Measurements from ENCODE around the gene CKMT1A.
"Not testable (repeated sequence)": the region's sequence is repeated elsewhere in the genome, so short reads cannot be mapped to it uniquely, and the experiment has no call there.

The CKMT1A gene

DNA sequence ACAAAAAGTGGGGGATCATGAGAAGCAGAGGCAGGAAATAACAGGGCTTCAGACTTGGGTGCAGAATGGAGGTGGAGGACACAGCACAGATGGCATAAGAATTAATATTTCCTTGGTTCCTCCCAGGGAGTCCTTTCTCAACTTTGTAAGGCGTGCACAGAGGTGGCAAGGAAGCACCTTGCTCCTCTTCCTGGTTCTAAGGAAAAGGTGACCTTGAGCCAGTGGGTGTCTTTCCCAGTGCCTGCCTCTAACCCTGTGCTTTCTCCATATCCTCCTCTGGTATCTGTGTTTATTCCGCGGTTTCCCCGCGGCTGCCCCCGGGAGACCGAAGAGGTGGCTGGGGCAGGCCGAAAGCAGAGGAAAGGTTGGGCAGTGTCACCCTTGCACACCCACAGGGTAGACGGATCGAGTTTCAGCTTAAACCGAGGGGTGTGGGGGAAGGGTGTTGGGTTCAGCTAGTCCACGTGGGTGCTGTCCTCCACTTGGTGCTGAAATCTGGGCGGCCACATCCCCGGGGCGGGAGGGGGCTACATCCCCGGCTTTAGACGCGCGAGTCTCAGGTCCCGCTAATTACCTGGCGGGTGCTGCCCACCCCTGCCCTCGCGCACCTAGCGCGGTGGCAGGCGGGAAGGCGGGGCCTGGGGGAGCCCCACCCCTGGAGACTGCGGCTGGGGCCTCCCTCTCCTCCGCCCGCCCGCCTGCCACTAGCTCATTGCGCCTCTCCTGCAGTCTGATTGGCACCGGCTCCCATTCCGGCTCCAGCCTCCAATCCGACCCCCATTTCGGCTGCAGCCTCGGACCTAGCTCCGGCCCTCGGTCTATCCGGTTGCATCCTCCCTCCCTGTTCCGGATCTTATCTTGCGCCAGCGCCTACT lies at the start of gene CKMT1A:
Gene CKMT1A (plus strand): TSS at position 712 of the 875 bp plus-strand sequence. CDS start 192 bp downstream, outside the sequence.
- not testable (repeated sequence) for DNase-seq

DNA sequence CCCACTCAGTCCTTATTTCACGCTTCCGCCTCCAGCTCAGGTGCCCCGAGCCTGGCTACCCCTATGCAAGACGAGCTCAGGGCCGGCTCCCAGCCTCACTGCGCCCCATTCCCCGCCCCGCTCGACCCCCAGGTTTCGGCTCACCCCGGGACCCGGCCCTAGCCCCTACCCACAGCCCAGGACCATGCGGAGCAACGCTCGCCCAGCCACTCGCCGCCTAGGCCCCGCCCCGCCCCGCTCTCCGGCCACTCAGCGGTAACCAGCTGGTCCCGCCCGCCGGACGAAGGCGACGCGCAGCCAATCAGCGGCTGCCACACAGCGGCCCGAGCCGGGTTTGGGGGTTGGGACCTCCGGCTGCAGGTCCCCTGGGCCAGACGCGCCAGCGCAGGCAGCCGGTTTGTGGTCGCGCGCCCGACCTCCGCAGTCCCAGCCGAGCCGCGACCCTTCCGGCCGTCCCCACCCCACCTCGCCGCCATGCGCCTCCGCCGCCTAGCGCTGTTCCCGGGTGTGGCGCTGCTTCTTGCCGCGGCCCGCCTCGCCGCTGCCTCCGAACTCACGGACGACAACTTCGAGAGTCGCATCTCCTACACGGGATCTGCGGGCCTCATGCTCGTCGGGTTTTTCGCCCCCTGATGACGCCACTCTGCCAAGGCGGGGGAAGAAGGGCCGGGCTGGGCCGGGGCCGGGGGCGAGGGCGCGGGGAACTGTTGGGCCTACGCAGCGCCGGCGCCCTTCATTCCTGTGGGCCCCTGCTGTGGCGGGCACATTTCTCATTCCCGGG lies 44.8 kb upstream of the CKMT1A start, which contains the start of gene CATSPER2:
Gene CATSPER2 (minus strand): TSS at position 196 of the 781 bp plus-strand sequence. CDS start 783 bp downstream, outside the sequence.
- no peak for DNase-seq

DNA sequence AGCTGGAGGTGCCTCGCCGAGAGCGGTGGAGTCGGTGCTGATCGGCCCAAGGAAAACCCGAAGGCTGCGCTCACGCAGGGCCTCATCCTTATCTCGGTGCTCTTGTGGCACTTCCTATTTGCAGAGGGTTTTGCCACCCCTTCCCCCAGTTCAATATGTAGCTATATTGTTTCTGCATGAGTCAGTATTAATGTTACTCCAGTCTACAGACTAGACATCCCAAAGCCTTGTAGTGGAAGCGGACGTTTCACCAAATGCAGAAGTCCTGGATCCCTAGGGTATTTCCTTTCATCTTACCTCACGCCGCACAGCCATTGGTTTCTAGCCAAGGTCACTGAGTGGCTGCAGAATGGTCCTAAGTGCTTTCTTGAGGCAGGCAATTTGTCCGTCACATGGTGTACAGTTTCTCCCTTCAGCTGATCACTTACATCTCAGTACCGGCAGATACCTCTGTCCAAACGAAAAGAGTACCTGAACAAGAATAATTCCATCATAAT lies 44.2 kb upstream of the CKMT1A start:
- DNase-seq = not testable (repeated sequence)

DNA sequence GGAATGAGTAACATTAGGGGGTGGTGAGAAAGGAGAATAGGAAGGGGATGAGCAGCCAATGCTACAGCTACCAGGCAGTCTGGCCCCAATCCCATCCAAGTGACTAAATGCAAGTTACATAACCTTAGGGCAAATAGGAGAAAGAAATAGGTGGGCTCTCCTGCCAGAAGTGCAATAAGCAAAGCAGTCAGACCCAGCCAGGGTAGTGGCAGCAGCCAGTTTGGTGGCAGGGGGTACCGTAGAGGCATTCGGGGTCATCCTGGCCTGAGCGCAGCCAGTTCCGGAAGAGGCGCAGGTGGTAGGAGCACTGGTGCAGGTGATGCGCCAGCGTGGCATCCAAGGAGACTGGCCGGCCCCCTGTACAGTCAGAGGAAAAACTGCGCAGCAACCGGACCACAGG lies 33.9 kb upstream of the CKMT1A start:
- DNase-seq = not testable (repeated sequence)

DNA sequence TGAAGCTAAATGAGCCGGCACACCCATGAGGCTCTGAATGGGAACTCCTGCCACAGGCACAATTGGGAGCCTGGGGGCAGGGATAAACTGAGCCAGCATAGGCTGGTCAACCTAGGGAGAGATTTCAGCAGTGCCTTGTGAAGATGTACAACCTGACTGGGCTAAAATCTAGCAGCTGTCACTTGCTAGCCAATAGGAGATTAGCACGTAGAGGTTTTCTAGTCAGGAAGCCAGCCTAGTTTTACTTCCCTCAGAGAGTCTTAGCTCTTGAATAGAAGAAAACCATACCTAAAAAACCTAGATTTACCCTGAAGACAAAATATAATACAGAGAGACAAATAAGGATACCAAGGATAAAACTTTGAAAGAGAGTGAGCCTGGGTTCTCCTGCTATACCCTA lies 31.4 kb upstream of the CKMT1A start:
- not testable (repeated sequence) for DNase-seq

DNA sequence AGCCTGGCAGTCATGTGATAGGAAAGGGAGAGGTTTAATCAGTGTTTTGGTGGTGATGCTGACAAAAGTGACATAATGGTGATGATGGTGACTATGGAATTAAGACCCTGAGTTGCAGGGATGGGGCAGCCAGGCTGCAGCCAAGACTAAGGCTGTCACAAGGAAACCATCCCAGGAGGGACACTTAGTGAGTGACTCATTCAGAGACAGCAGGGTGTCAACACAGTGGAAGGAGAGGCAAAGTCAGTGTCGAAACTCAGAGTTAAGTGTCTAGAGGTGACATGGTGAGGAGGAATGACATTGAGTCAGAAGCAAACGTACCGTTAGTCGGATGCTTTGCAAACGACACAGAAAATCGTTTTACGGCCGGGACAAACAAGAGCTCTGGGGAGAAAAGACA lies 30.3 kb upstream of the CKMT1A start:
- not testable (repeated sequence) for DNase-seq

DNA sequence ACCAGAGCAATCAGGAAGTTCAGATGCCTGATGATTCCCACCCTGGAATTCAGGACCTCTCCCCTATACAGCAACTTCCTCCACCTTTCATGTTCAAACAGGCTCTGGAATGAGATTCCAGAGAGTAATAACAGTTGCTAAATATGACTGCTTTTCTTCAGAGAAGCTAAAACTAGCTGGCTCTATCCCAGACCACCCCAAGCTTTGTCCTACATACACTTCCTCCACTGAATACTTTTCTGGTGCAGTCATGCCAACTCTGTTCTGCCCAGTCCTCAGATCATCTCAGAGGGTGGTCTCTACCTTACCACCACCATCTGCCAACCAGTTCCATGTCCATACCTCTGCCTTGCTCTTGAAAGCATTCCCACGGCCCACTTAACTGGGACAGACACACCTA lies 27.5 kb upstream of the CKMT1A start:
- DNase-seq = not testable (repeated sequence)

DNA sequence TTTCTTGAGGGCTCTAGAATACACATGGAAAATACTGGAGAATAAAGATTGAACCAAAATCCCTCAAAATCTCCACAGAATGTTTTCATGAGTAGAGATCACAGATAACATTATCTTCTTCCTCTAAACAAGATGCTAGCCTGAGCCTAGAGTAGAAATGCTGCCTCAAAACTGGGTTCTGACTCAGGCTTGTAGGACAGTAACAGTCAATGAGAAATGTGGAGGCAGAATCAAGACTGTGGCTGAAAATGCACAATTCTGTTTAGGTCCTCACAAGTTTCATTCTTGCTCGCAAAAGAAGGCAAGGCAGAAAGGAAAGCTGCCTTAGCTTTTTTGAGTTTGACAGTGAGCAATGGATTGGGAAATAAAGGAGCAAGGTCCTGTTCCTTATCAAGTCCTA lies 19.5 kb upstream of the CKMT1A start:
- DNase-seq = not testable (repeated sequence)

DNA sequence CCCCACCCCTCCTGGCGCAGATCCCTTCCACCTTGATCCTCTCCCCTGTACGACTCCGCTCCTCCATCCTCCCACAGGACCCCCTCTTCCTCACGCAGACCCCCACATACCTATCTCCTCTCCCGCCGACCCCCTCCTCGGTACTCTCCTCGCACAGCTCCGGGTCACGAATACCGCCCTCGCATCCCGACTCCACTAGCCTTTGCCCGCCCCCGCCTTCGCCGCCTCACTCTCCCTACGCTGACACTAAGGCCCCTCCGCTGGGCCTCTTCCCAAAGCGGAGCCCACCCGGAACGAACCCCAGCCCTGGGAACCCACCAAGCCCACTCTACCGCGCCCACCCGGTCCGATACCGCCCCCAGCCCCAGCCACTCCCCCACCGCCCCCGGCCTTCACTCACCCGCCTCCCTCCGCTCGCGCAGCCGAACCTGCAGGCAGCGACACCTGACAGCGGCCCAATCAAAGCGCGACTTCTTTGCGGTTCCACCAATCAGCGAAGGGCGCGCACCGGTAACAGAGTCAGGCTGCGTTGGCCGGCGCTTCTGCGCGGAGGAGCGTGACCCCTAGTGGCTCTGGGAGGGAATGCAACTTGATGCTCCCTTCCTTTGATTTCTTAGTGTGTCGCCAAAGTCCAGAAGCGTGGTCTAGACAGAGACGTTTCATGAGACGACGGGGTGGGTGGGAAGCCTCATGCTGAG lies 3.9 kb upstream of the CKMT1A start:
- DNase-seq = not testable (repeated sequence)

DNA sequence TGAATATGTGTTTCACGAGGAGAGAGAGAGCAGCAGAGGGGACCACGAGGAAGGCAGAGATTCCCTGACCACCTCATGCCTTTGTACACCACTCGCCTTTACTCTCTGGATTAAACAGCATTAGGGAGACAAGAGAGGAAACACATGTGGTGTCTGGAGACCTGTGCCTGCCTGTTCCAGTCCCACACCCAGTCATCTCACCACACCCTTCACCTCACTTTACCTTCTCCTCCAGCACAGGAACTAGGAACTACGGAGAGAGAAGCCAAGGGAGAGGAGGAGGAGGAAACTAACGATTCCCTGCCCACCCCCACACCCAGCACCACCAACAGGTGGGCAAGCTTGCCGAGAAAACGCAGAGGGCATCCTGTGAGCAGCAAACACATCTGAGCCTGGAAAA lies 980 bp upstream of the CKMT1A start:
- not testable (repeated sequence) for DNase-seq

DNA sequence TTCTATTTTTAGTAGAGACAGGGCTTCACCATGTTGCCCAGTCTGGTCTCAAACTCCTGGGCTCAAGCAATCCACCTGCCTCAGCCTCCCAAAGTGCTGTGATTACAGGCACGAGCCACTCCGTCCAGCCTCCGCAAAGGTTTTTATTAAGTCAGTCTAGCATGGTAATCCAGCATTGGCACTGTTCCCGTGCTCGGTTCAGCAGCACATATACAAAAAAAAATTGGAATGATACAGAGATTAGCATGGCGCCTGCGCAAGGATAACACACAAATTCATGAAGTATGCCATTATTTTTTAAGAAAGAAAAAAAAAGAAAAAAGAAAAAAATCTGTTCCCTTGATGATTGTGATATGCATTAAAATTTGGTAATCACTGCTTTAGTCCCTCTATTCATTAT lies 8.5 kb downstream of the CKMT1A start:
- no peak for DNase-seq

DNA sequence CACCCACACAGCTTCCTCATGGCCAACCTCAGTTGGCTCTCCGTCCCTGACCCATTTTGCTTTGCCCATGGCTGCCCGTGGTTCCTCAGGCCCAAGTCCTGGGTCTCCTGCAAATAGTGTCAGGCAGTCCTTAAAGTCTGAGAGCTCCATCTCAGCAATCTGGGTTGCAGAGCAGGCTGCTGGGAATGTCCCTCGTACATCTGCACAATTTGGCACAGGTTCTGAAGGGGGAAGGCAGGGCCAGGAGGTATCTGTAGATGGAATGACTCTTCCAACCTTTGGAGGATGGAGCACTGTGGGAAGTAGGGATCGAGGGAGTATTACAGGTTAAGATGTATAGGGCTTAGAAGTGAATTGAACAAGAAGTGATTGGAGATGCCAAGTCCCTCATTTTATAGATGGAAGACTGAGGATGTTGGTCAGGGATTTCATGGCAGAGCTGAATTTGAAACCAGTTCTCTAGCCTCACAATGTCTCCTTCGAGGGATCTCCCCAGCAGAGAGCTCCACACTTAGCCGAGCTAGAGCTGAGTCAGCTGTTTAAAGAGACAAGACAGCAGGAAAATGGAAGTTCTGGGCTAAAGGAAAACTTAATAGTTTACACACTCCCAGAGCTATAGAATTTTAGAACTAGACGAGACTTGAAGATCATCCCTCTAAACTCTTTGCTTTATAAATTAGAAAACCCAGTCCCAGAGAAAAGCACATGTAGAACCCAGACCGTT lies 9.2 kb downstream of the CKMT1A start:
- no peak for DNase-seq

DNA sequence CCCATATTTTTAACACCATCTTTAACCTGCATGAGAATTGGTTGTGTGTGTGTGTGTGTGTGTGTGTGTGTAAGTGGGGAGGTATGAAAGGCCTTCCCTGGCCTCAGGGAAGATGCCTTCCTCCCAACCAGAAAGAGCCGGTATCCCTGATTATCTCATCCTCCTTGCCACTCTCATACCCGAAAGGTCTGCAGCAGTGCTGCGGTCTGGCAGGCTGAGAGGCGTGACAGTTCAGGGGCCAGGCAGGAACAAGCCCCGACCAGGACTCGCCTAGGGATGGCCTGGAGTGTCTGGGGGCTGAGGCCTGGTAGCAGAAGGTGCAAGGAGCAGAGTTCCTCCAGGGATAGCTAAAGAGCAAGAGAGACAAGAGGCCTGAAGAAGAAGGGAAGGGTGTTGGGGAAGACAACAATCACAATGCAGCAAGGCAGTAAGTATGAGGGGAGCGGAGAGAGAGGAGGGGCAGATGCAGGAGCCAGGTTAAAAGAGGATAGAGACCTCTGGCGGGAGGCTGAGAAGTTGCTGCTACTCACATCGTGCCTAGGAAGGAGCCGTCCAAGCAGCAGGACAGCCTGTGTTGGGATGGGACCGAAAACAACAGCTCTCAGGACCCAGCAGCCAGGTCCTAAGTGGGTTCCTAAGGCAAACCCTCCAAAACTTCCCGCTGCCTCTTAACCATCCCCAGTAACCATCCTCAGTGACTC lies 16.9 kb downstream of the CKMT1A start:
- DNase-seq = not testable (repeated sequence)

DNA sequence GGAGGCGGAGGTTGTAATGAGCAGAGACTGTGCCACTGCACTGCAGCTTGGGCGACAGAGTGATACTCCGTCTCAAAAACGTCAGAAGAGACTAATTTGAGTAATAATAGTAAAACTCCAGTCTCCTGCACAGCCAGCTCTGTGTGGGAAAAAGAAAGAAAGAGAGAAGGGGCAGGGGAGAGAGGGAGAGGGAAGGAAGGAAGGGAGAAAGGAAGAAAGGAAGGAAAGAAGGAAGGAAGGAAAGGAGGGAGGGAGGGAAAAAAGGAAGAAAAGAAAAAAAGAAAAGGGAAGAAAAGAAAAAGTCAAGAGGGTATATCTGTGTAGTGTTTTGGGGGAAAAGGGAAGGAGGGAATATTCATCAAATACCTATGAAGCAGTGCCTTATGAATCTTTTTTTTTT lies 29.5 kb downstream of the CKMT1A start:
- no peak for DNase-seq

DNA sequence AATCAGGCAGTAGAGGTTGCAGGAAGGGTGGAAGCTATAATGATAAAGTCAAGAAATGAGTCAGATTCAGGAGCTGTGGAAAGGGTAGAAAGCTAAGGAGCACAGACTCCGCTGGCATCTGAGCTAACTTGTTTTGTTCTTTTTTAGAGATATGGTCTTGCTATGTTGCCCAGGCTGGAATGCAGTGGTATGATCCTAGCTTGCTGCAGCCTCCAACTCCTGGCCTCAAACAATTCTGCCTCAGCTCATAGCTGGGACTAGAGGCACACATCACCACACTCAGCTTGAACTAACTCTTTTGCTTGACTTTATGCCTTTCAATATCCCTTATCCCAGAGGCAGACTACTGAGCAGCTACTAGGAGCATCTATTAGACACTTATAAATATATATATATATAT lies 32.6 kb downstream of the CKMT1A start:
- DNase-seq = not testable (repeated sequence)

DNA sequence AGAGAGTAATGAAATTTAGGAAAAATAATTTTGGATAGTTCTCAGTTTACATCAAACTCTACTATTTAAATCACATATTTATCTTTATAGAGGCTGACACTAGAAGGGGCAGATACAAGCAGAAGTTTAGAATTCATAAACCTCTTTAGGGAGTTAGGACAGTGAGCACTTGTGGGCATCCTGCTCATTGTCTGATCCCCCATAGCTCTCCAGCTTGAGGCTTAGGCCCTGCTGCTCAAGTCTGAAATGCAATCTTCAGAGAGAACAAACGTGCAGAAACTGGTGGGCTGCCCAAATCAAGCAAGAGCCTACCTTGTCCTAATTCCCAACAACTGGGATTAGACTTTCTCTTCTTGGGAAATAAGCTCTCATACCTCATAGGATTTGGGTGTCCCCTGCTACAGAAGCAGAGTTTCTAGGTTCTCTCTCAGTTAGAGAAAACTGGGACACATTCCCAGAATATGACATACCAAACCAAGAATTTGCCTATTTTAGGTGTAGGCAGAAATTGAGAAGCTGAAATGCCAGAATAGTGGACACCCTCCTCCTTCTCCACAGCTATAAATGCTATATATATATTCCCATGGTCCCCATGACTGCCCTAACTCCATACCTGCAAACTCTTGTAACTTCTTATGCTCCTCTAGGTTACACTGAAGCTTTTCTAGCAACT lies 34.5 kb downstream of the CKMT1A start:
- DNase-seq = peak; percentile 63

DNA sequence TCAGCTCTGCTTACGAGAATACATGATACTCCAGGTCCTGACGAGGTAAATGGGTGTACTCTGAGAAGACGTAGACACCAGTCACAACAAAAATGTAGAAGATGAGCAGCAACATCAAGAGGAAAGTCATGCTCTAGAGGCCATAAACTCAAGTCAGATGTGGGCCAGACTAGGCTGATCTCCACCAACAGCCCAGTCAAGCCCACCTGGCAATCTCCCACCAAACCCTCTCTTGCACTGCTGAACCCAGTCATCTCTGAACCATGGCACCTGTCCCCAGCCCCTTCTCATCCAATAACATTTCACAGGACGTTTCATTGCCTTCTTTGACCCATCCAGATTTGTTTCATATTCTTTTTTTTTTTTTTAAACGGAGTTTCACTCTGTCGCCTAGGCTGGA lies 41.8 kb downstream of the CKMT1A start:
- DNase-seq = no peak

DNA sequence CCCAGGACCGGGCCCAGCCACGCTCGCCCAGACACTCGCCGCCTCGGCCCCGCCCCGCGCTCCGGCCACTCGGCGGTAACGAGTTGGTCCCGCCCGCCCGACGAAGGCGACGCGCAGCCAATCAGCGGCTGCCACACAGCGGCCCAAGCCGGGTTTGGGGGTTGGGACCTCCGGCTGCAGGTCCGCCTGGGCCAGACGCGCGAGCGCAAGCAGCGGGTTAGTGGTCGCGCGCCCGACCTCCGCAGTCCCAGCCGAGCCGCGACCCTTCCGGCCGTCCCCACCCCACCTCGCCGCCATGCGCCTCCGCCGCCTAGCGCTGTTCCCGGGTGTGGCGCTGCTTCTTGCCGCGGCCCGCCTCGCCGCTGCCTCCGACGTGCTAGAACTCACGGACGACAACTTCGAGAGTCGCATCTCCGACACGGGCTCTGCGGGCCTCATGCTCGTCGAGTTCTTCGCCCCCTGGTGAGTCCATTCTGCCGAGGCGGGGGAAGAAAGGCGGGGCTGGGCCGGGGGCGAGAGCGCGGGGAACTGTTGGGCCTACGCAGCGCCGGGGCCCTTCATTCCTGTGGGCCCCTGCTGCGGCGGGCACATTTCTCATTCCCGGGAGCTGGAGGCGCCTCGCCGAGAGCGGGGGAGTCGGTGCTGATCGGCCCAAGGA lies 52.7 kb downstream of the CKMT1A start, which contains the start of gene PDIA3:
Gene PDIA3 (plus strand): TSS at position 194 of the 658 bp plus-strand sequence. CDS start 102 bp downstream, at position 296.
- DNase-seq = peak; percentile 92

DNA sequence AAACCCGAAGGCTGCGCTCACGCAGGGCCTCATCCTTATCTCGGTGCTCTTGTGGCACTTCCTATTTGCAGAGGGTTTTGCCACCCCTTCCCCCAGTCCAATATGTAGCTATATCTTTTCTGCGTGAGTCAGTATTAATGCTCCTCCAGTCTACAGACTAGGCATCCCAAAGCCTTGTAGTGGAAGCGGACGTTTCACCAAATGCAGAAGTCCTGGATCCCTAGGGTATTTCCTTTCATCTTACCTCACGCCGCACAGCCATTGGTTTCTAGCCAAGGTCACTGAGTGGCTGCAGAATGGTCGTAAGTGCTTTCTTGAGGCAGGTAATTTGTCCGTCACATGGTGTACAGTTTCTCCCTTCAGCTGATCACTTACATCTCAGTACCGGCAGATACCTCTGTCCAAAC lies 53.2 kb downstream of the CKMT1A start:
- peak; percentile 66 for DNase-seq

DNA sequence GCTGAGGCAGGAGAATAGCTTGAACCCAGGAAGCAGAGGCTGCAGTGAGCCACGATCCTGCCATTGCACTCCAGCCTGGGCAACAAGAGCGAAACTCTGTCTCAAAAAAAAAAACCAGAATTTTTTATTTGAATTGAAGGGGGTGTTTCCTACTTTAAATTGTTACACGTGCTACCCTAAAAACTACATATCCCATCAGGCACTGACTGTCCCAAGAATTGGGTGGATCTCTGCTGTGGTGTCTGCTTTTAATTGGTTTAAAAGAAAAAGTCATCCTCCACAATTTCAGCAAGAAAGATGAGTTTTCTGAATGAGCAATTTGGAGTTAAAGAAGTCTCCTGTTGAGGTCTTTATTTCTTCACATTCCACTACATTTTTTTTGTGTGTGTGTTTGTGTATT lies 54.7 kb downstream of the CKMT1A start:
- DNase-seq = peak; percentile 43

All from fibroblast of skin of right biceps (primary cell).